SK-N-SH (cell line): ENCODE measurements around the gene ATP2B2. TPM values are rescaled to one million over a fixed set of nuclear protein-coding genes. Genes with fewer than 3 reads are reported as not detected.

Experiments
- CTCF ChIA-PET: fragments of 300-600, 350-600 bp; formaldehyde crosslinking; extraction: SDS; loops from one replicate; lab custom pipeline; 2021; lab: Yijun Ruan, JAX
- POLR2A ChIA-PET: fragments of 350-600 bp; sonication (Branson Sonifier 250); formaldehyde crosslinking; extraction: SDS; loops from one replicate; lab custom pipeline; 2020; ENCODE audit warnings: antibody characterized with exemption, inconsistent platforms; lab: Yijun Ruan, JAX
- DNase-seq: peaks from one replicate; pipeline ENCODE4 v3.0.0; 2012
- H2AFZ ChIP-seq: fragments of 200-600 bp; sonication (generic); 2 replicates; pipeline ENCODE4 v1.8.1; 2016; ENCODE audit warnings: antibody characterized with exemption, mild to moderate bottlenecking, low read depth
- H3F3A ChIP-seq: fragments of 200-600 bp; sonication (generic); replicated peaks from 2 replicates; pipeline ENCODE3; 2016; ENCODE audit warnings: antibody characterized with exemption, mild to moderate bottlenecking; ENCODE audit not compliant: insufficient read depth
- H3K27ac ChIP-seq, 2 experiments: fragments of 200-500 bp in 1 of 2; fragments of 200-600 bp in 1 of 2; sonication (Bioruptor generic) in 1 of 2; sonication (generic), shearing (Covaris generic) in 1 of 2; 2 replicates each; pipeline versions ENCODE4 v1.5.1 to v1.6.1; 2014 to 2016; ENCODE audit warnings: low read depth in 2 of 2, inconsistent platforms in 1 of 2, low read length in 1 of 2, mild to moderate bottlenecking in 1 of 2, mixed read lengths in 1 of 2
- H3K27me3 ChIP-seq: fragments of 200-600 bp; sonication (generic), shearing (Covaris generic); 2 replicates; pipeline ENCODE4 v1.6.1; 2016; ENCODE audit warnings: mixed run types; ENCODE audit not compliant: insufficient read depth
- H3K36me3 ChIP-seq, 2 experiments: fragments of 200-500 bp in 1 of 2; fragments of 200-600 bp in 1 of 2; sonication (Bioruptor generic) in 1 of 2; sonication (generic) in 1 of 2; replicated peaks in 1 of 2; 2 replicates each; pipeline versions ENCODE3 to v1.5.1; 2014 to 2016; ENCODE audit warnings: low read length in 1 of 2, mild to moderate bottlenecking in 1 of 2; ENCODE audit not compliant: insufficient read depth in 2 of 2, control insufficient read depth in 1 of 2
- H3K4me1 ChIP-seq, 2 experiments: fragments of 200-500 bp in 1 of 2; fragments of 200-600 bp in 1 of 2; sonication (Bioruptor generic) in 1 of 2; sonication (generic), shearing (Covaris generic) in 1 of 2; 2 replicates each; pipeline versions ENCODE4 v1.5.1 to v1.6.1; 2014 to 2016; ENCODE audit warnings: low read depth in 1 of 2, low read length in 1 of 2, mixed run types in 1 of 2; ENCODE audit not compliant: insufficient read depth in 2 of 2, control insufficient read depth in 1 of 2
- H3K4me2 ChIP-seq: fragments of 200-600 bp; sonication (generic), shearing (Covaris generic); 2 replicates; pipeline ENCODE4 v1.6.1; 2017; ENCODE audit warnings: mixed run types
- H3K4me3 ChIP-seq, 2 experiments: fragments of 200-500 bp in 1 of 2; fragments of 200-600 bp in 1 of 2; sonication (Bioruptor generic) in 1 of 2; sonication (generic), shearing (Covaris generic) in 1 of 2; 2 replicates each; pipeline versions ENCODE4 v1.5.1 to v1.8.1; 2014 to 2016; ENCODE audit warnings: low read depth in 2 of 2, inconsistent platforms in 1 of 2, low read length in 1 of 2, mild to moderate bottlenecking in 1 of 2, mixed read lengths in 1 of 2, moderate library complexity in 1 of 2
- H3K79me2 ChIP-seq: fragments of 200-600 bp; sonication (generic); 2 replicates; pipeline ENCODE4 v1.8.1; 2017; ENCODE audit warnings: mild to moderate bottlenecking; ENCODE audit not compliant: insufficient read depth
- H3K9ac ChIP-seq: fragments of 200-600 bp; sonication (generic); 2 replicates; pipeline ENCODE4 v1.6.1; 2017; ENCODE audit warnings: mixed run types
- H3K9me2 ChIP-seq: fragments of 200-600 bp; sonication (generic); 2 replicates; pipeline ENCODE4 v1.6.1; 2017; ENCODE audit warnings: mixed run types
- H3K9me3 ChIP-seq: fragments of 200-600 bp; sonication (generic); 2 replicates; pipeline ENCODE4 v1.6.1; 2017; ENCODE audit warnings: mixed run types, mild to moderate bottlenecking, moderate library complexity
- H4K20me1 ChIP-seq: fragments of 200-600 bp; sonication (generic); 2 replicates; pipeline ENCODE4 v1.6.1; 2017; ENCODE audit warnings: mild to moderate bottlenecking, mixed run types; ENCODE audit not compliant: insufficient read depth
- CHD2 ChIP-seq: fragments of 150-350 bp; IDR thresholded peaks from 2 replicates; pipeline ENCODE4 v1.6.1; 2018; ENCODE audit warnings: low read length; ENCODE audit not compliant: partially characterized antibody
- FOXJ3 ChIP-seq: sonication (generic); formaldehyde crosslinking; IDR thresholded peaks from 2 replicates; pipeline ENCODE4 v1.5.1; 2020; ENCODE audit warnings: mild to moderate bottlenecking, missing genetic modification reagents
- FOXM1 ChIP-seq: IDR thresholded peaks from 2 replicates; pipeline ENCODE4 v1.4.0; 2012; ENCODE audit warnings: low read depth, mild to moderate bottlenecking
- GABPA ChIP-seq: IDR thresholded peaks from 2 replicates; pipeline ENCODE4 v1.4.0; 2012; ENCODE audit warnings: low read depth, mild to moderate bottlenecking
- MEF2A ChIP-seq: IDR thresholded peaks from 2 replicates; pipeline ENCODE4 v1.4.0; 2012; ENCODE audit warnings: low read depth, borderline replicate concordance
- NRF1 ChIP-seq: IDR thresholded peaks from 2 replicates; pipeline ENCODE4 v1.6.1; 2012; ENCODE audit warnings: low read depth, mild to moderate bottlenecking, low read length
- PBX3 ChIP-seq: IDR thresholded peaks from 2 replicates; pipeline ENCODE4; 2012
- RAD21 ChIP-seq: IDR thresholded peaks from 2 replicates; pipeline ENCODE4 v1.6.1; 2012; ENCODE audit warnings: mild to moderate bottlenecking, low read length
- RFX5 ChIP-seq: IDR thresholded peaks from 2 replicates; pipeline ENCODE4 v1.6.1; 2012; ENCODE audit warnings: mild to moderate bottlenecking, improper control_type of control experiment, low read length
- RXRA ChIP-seq: IDR thresholded peaks from 2 replicates; pipeline ENCODE4 v1.4.0; 2012; ENCODE audit warnings: low read depth, mild to moderate bottlenecking, borderline replicate concordance
- SIN3A ChIP-seq: IDR thresholded peaks from 2 replicates; pipeline ENCODE4 v1.6.1; 2012; ENCODE audit warnings: low read depth, mild to moderate bottlenecking, low read length, moderate library complexity, borderline replicate concordance
- TCF12 ChIP-seq: IDR thresholded peaks from 2 replicates; pipeline ENCODE4 v1.4.0; 2012
- YY1 ChIP-seq: IDR thresholded peaks from 2 replicates; pipeline ENCODE4 v1.4.0; 2012; ENCODE audit warnings: low read depth, mild to moderate bottlenecking
- WGBS: methylation state at CpG from one replicate; pipeline ENCODE4 v1.1.6; 2017; ENCODE audit warnings: low lambda C conversion rate; 5-methylcytosine and 5-hydroxymethylcytosine counted together
- polyA plus RNA-seq, 3 experiments: library from polyadenylated mRNA; depleted of rRNA; stranded (reverse); fragments of >200 nt; gene quantifications; 2 replicates each; pipeline ENCODE4 v1.2.3, GENCODE V29; 2012
- TF ChIP-seq, protein P1 (sequence below): IDR thresholded peaks from 2 replicates; pipeline ENCODE4 v1.4.0; 2012; ENCODE audit warnings: low read depth, borderline replicate concordance
- TF ChIP-seq, protein P2 (sequence below): IDR thresholded peaks from 2 replicates; pipeline ENCODE4 v1.4.0; 2012; ENCODE audit warnings: low read depth, borderline replicate concordance
- TF ChIP-seq, protein P3 (sequence below): fragments of 200-600 bp; sonication (generic); IDR thresholded peaks from 2 replicates; pipeline ENCODE4 v1.6.1; 2017; ENCODE audit warnings: antibody characterized with exemption, mild to moderate bottlenecking, moderate library complexity

The ATP2B2 gene
- polyA plus RNA-seq, 1 of the 3 experiments (the other 2 are of a cell fraction): 0.15 TPM

DNA sequence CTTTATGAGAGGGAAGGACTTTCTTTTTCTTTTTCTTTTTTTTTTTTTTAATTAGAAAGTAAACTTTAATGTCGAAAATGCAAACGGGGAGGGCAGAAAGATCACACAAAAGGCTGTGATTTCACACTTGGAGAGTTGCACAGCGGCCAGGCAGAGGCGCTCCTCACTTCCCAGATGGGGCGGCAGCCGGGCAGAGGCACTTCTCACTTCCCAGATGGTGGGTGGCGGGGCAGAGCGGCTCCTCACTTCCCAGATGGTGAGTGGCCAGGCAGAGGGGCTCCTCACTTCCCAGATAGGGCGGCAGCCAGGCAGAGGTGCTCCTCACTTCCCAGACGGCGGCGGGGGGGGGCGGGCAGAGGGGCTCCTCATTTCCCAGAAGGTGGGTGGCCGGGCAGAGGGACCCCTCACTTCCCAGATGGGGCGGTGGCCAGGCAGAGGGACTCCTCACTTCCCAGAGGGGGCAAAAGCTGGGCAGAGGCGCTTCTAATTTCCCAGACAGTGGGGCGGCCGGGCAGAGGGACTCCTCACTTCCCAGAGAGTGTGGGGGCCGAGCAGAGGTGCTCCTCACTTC lies 88.6 kb downstream of the ATP2B2 start:
- no peak for DNase-seq
- H3K27me3 ChIP-seq: no peaks in the 10 kb centered on the region; the same call in 1 of the 2 replicates
- H3K27ac ChIP-seq: no peak overlapping the region
- no peak overlapping the region for H3K4me3 ChIP-seq
- H3K9me2 ChIP-seq: no peaks in the 10 kb centered on the region
- H3K4me1 ChIP-seq: no peaks in the 10 kb centered on the region
- no peak overlapping the region for H3K4me2 ChIP-seq
- no peaks in the 10 kb centered on the region for H3K9me3 ChIP-seq
- 44% methylated on average over 11 of the region's 19 CpGs for WGBS
- H3K36me3 ChIP-seq: no peaks in the 10 kb centered on the region
- no peaks in the 10 kb centered on the region for H3F3A ChIP-seq
- no peak overlapping the region for H3K9ac ChIP-seq
- no peaks in the 10 kb centered on the region for H4K20me1 ChIP-seq
- no peak overlapping the region for H2AFZ ChIP-seq
- CTCF ChIA-PET: interaction anchor here (0.6 to 9.7 kb wide), 21 partner anchors 9 to 342 kb away, joined by 3 to 133 read pairs (median 5); no protein-coding TSS in a partner anchor
- no peaks in the 10 kb centered on the region for H3K79me2 ChIP-seq
- POLR2A ChIA-PET: no interaction called here
- no peak for TF ChIP-seq SIN3A
- no peak for TF ChIP-seq YY1
- TF ChIP-seq GABPA: no peak
- TF ChIP-seq, protein P1, sequence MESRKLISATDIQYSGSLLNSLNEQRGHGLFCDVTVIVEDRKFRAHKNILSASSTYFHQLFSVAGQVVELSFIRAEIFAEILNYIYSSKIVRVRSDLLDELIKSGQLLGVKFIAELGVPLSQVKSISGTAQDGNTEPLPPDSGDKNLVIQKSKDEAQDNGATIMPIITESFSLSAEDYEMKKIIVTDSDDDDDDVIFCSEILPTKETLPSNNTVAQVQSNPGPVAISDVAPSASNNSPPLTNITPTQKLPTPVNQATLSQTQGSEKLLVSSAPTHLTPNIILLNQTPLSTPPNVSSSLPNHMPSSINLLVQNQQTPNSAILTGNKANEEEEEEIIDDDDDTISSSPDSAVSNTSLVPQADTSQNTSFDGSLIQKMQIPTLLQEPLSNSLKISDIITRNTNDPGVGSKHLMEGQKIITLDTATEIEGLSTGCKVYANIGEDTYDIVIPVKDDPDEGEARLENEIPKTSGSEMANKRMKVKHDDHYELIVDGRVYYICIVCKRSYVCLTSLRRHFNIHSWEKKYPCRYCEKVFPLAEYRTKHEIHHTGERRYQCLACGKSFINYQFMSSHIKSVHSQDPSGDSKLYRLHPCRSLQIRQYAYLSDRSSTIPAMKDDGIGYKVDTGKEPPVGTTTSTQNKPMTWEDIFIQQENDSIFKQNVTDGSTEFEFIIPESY: no peak
- TF ChIP-seq NRF1: no peak
- no peak for TF ChIP-seq TCF12
- TF ChIP-seq MEF2A: no peak
- no peak for TF ChIP-seq CHD2
- TF ChIP-seq, protein P2, sequence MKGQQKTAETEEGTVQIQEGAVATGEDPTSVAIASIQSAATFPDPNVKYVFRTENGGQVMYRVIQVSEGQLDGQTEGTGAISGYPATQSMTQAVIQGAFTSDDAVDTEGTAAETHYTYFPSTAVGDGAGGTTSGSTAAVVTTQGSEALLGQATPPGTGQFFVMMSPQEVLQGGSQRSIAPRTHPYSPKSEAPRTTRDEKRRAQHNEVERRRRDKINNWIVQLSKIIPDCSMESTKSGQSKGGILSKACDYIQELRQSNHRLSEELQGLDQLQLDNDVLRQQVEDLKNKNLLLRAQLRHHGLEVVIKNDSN: no peak
- TF ChIP-seq, protein P3, sequence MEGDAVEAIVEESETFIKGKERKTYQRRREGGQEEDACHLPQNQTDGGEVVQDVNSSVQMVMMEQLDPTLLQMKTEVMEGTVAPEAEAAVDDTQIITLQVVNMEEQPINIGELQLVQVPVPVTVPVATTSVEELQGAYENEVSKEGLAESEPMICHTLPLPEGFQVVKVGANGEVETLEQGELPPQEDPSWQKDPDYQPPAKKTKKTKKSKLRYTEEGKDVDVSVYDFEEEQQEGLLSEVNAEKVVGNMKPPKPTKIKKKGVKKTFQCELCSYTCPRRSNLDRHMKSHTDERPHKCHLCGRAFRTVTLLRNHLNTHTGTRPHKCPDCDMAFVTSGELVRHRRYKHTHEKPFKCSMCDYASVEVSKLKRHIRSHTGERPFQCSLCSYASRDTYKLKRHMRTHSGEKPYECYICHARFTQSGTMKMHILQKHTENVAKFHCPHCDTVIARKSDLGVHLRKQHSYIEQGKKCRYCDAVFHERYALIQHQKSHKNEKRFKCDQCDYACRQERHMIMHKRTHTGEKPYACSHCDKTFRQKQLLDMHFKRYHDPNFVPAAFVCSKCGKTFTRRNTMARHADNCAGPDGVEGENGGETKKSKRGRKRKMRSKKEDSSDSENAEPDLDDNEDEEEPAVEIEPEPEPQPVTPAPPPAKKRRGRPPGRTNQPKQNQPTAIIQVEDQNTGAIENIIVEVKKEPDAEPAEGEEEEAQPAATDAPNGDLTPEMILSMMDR: no peak
- TF ChIP-seq RFX5: no peak
- TF ChIP-seq FOXJ3 (CRISPR knock-in tag): no peak
- TF ChIP-seq RAD21: no peak
- TF ChIP-seq RXRA: no peak
- no peak for TF ChIP-seq FOXM1
- no peak for TF ChIP-seq PBX3
